CD4-positive, alpha-beta memory T cell (primary cell): Measurements from ENCODE around the gene SORCS2. TPM values are rescaled to one million over a fixed set of nuclear protein-coding genes. Genes with fewer than 3 reads are reported as not detected.

Experiments used
- CTCF ChIA-PET: fragments of 350-600 bp; sonication (Branson Sonifier 250); formaldehyde crosslinking; loops from one replicate; lab custom pipeline; 2021; ENCODE audit warnings: inconsistent platforms; ENCODE audit not compliant: partially characterized antibody; lab: Charles Lee
- POLR2A ChIA-PET: fragments of 350-600 bp; sonication (Branson Sonifier 250); formaldehyde crosslinking; loops from one replicate; lab custom pipeline; 2021; ENCODE audit not compliant: partially characterized antibody; lab: Charles Lee
- DNase-seq, 5 donors: peaks; one replicate each; pipeline versions ENCODE4 v3.0.0 to v3.0.0-alpha.2; 2020 to 2022; ENCODE audit warnings: mixed read lengths in 1 of 5
- H3K27ac ChIP-seq: one replicate; pipeline ENCODE4 v1.7.0; 2013; ENCODE audit warnings: low read depth, low read length
- H3K27me3 ChIP-seq: 2 replicates; pipeline ENCODE4 v1.7.0; 2013; ENCODE audit warnings: mild to moderate bottlenecking, low read length, moderate library complexity; ENCODE audit not compliant: insufficient read depth
- H3K36me3 ChIP-seq: 2 replicates; pipeline ENCODE4 v1.7.0; 2013; ENCODE audit warnings: mild to moderate bottlenecking, low read length, moderate library complexity; ENCODE audit not compliant: insufficient read depth
- H3K4me1 ChIP-seq: 2 replicates; pipeline ENCODE4 v1.7.0; 2013; ENCODE audit warnings: mild to moderate bottlenecking, low read length, moderate library complexity; ENCODE audit not compliant: insufficient read depth
- H3K4me3 ChIP-seq, 2 donors: one replicate each; pipeline ENCODE4 v1.7.0; 2013; ENCODE audit warnings: low read length in 2 of 2, mild to moderate bottlenecking in 1 of 2
- H3K9me3 ChIP-seq, 2 donors: one replicate each; pipeline ENCODE4 v1.7.0; 2013; ENCODE audit warnings: low read length in 2 of 2, control low read depth in 1 of 2; ENCODE audit not compliant: control insufficient read depth in 1 of 2
- H3K27ac Mint-ChIP-seq, 7 donors: one replicate each; pipeline ENCODE4 v1.8.0; 2020 to 2021; ENCODE audit warnings: mixed read lengths in 7 of 7, mild to moderate bottlenecking in 6 of 7, inconsistent platforms in 3 of 7, moderate library complexity in 3 of 7
- H3K27me3 Mint-ChIP-seq, 2 donors: one replicate each; pipeline ENCODE4 v1.8.0; 2020 to 2021; ENCODE audit warnings: mixed read lengths in 2 of 2
- H3K36me3 Mint-ChIP-seq, 2 donors: one replicate each; pipeline ENCODE4 v1.8.0; 2020 to 2021; ENCODE audit warnings: mixed read lengths in 2 of 2, inconsistent platforms in 1 of 2, mild to moderate bottlenecking in 1 of 2
- H3K4me1 Mint-ChIP-seq, 4 donors: one replicate each; pipeline ENCODE4 v1.8.0; 2020 to 2021; ENCODE audit warnings: mixed read lengths in 4 of 4, mild to moderate bottlenecking in 1 of 4
- H3K4me3 Mint-ChIP-seq, 8 donors: one replicate each; pipeline ENCODE4 v1.8.0; 2020 to 2021; ENCODE audit warnings: mixed read lengths in 8 of 8, mild to moderate bottlenecking in 7 of 8, moderate library complexity in 6 of 8, inconsistent platforms in 3 of 8
- H3K9me3 Mint-ChIP-seq, 8 donors: one replicate each; pipeline ENCODE4 v1.8.0; 2020 to 2021; ENCODE audit warnings: mixed read lengths in 8 of 8, mild to moderate bottlenecking in 5 of 8, inconsistent platforms in 3 of 8, moderate library complexity in 1 of 8
- intact Hi-C: fragments of 100-400 bp; cut with micrococcal nuclease; formaldehyde crosslinking; loops from one replicate; pipeline ENCODE4 v1.15.1; 2023
- polyA plus RNA-seq, 2 donors: library from polyadenylated mRNA; unstranded; fragments of 300-500 nt; fragmentation: Illumina TruSeq; gene quantifications; one replicate each; pipeline ENCODE4 v1.2.3, GENCODE V29; 2021
- total RNA-seq, 2 experiments: library from RNA; stranded (reverse); gene quantifications; one replicate each; pipeline ENCODE4 v1.2.3, GENCODE V29; 2021

SORCS2 gene
- total and polyA plus RNA-seq, 4 experiments from 2014 or later: not detected

GRCh38 chr4:7691061-7691460 is 498.7 kb downstream of the SORCS2 start:
- POLR2A ChIA-PET: no interaction called here
- H3K36me3 ChIP-seq: no peaks in the 10 kb centered on the region
- no peak for DNase-seq
- H3K9me3 ChIP-seq: no peaks in the 10 kb centered on the region
- no peaks in the 10 kb centered on the region for H3K36me3 Mint-ChIP-seq
- intact Hi-C loops: no loop called here
- H3K27ac ChIP-seq: no peak overlapping the region
- H3K4me1 Mint-ChIP-seq: peaks cover 0 to 2% (median 0%) of the 10 kb centered on the region in 4 donors
- no peak overlapping the region for H3K27ac Mint-ChIP-seq
- CTCF ChIA-PET: no interaction called here
- H3K9me3 Mint-ChIP-seq: peaks cover 0 to 2% (median 0%) of the 10 kb centered on the region in 8 donors
- H3K27me3 Mint-ChIP-seq: no peaks in the 10 kb centered on the region
- H3K4me3 ChIP-seq: no peak overlapping the region
- H3K4me1 ChIP-seq: no peaks in the 10 kb centered on the region
- H3K4me3 Mint-ChIP-seq: no peak overlapping the region
- no peaks in the 10 kb centered on the region for H3K27me3 ChIP-seq

DNA sequence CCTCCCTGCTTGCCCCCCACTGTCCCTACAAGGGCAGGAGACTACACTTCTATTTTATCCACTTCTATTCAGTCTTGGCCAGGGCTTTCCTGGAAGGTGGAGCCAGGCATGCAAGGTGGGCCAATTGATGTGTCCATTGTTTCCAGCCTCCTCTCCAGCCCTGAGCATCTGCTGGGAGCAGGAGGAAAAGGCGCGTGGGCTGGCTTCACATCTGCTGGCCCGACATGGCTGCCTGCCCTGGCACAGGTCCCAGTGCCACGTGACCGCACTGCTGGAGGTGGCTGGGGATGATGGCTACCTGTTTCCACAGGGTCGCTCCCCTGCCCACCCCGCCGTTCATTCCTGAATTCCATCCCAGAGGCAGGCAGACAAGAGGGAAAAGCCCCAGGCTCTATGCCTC is 499.6 kb downstream of the SORCS2 start:
- H3K27me3 Mint-ChIP-seq: no peaks in the 10 kb centered on the region
- intact Hi-C loops: no loop called here
- H3K36me3 Mint-ChIP-seq: no peaks in the 10 kb centered on the region
- no peak overlapping the region for H3K27ac Mint-ChIP-seq
- Histone ChIP-seq H3K4me1 (no peaks in the 10 kb centered on the region), H3K36me3 (no peaks in the 10 kb centered on the region), H3K27ac (no peak overlapping the region), H3K9me3 (no peaks in the 10 kb centered on the region), H3K27me3 (no peaks in the 10 kb centered on the region), H3K4me3 (no peak overlapping the region)
- peaks cover 0 to 2% (median 0%) of the 10 kb centered on the region in 8 donors for H3K9me3 Mint-ChIP-seq
- ChIA-PET CTCF (no interaction called here), POLR2A (no interaction called here)
- H3K4me3 Mint-ChIP-seq: no peak overlapping the region
- peaks cover 0 to 2% (median 0%) of the 10 kb centered on the region in 4 donors for H3K4me1 Mint-ChIP-seq
- DNase-seq: no peak

DNA sequence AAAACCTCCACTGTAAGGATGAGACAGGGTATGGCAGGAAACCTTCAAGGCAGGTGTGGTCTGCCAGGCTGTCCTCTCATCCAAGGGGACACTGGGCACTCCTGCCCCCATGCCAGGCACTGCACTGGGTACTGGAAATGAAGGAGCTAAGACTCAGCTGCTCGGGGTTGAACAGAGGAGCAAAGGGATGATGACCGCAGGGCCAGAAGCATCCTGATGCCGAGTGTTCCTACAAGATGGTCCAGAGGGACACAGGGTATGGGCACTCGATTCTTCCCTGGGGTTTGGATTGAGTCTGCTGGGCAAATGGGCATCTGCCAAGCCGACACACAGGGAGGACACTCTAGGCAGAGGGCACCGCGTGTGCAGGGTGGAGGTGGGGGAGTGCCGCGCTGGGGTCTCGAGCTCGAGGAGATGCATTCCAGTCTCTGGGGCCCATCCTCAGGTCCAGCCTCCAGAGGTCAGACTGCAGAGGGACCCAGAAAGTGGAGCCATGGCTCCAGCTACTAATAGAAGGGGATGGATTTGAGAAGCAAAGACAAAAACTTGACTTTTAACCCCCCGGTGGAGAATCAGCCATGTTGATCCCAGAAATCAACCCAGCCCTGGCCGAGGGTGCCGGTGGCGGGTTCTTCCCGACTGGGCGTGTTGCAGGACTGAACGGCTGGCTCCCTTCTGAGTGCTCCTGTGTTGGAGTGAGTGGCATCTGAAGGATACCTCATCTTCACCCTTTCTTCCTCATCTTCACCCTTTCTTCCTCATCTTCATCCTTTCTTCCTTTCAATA is 500.3 kb downstream of the SORCS2 start:
- peaks cover 0 to 2% (median 0%) of the 10 kb centered on the region in 8 donors for H3K9me3 Mint-ChIP-seq
- Histone ChIP-seq H3K4me3 (no peak overlapping the region), H3K27ac (no peak overlapping the region), H3K9me3 (no peaks in the 10 kb centered on the region), H3K4me1 (no peaks in the 10 kb centered on the region), H3K27me3 (no peaks in the 10 kb centered on the region), H3K36me3 (no peaks in the 10 kb centered on the region)
- H3K4me1 Mint-ChIP-seq: peaks cover 0 to 2% (median 0%) of the 10 kb centered on the region in 4 donors
- intact Hi-C loops: no loop called here
- ChIA-PET POLR2A (no interaction called here), CTCF (no interaction called here)
- no peaks in the 10 kb centered on the region for H3K36me3 Mint-ChIP-seq
- peaks cover 1 to 2% of the 10 kb centered on the region in 2 donors for H3K27me3 Mint-ChIP-seq
- no peak overlapping the region for H3K4me3 Mint-ChIP-seq
- H3K27ac Mint-ChIP-seq: no peak overlapping the region
- DNase-seq: no peak

GRCh38 chr4:7693237-7693608 is 500.9 kb downstream of the SORCS2 start:
- H3K27me3 Mint-ChIP-seq: peaks cover 1 to 2% of the 10 kb centered on the region in 2 donors
- CTCF ChIA-PET: no interaction called here
- H3K27ac ChIP-seq: no peak overlapping the region
- DNase-seq: no peak
- H3K27ac Mint-ChIP-seq: no peak overlapping the region
- H3K9me3 Mint-ChIP-seq: peaks cover 0 to 2% (median 0%) of the 10 kb centered on the region in 8 donors
- H3K36me3 ChIP-seq: no peaks in the 10 kb centered on the region
- no peak overlapping the region for H3K4me3 Mint-ChIP-seq
- no peak overlapping the region for H3K4me3 ChIP-seq
- H3K4me1 Mint-ChIP-seq: peaks cover 0 to 2% (median 0%) of the 10 kb centered on the region in 4 donors
- POLR2A ChIA-PET: no interaction called here
- H3K27me3 ChIP-seq: no peaks in the 10 kb centered on the region
- H3K36me3 Mint-ChIP-seq: no peaks in the 10 kb centered on the region
- H3K4me1 ChIP-seq: no peaks in the 10 kb centered on the region
- intact Hi-C loops: no loop called here
- H3K9me3 ChIP-seq: no peaks in the 10 kb centered on the region

DNA sequence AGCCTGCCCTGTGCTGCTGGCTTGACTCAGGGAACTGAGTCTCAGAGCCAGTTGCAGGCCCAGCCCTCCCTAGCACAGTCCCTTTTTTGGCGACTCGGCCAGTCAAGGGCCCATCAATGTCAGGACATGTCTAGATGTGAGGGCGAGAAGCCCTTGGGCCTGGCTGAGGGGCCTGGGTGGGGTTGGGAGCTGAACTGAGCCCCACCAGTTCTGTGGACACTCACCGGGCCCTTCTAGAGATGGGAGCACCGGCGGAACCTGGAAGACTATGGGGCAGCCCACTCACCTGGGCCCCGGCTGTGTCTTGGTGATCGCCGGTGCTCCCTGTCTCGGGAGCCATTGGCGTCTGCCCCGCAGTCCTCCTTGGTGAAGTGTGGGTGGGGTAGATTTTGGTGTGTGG is 501.4 kb downstream of the SORCS2 start:
- Mint-ChIP-seq H3K27me3 (peaks cover 5 to 6% of the 10 kb centered on the region in 2 donors), H3K4me1 (peaks cover 0 to 2% (median 0%) of the 10 kb centered on the region in 4 donors), H3K4me3 (no peak overlapping the region), H3K9me3 (peaks cover 0 to 2% (median 0%) of the 10 kb centered on the region in 8 donors), H3K36me3 (no peaks in the 10 kb centered on the region), H3K27ac (no peak overlapping the region)
- Histone ChIP-seq H3K27me3 (no peaks in the 10 kb centered on the region), H3K4me1 (no peaks in the 10 kb centered on the region), H3K4me3 (no peak overlapping the region), H3K27ac (no peak overlapping the region), H3K36me3 (no peaks in the 10 kb centered on the region), H3K9me3 (no peaks in the 10 kb centered on the region)
- intact Hi-C loops: no loop called here
- DNase-seq: no peak
- POLR2A ChIA-PET: no interaction called here
- CTCF ChIA-PET: no interaction called here

DNA sequence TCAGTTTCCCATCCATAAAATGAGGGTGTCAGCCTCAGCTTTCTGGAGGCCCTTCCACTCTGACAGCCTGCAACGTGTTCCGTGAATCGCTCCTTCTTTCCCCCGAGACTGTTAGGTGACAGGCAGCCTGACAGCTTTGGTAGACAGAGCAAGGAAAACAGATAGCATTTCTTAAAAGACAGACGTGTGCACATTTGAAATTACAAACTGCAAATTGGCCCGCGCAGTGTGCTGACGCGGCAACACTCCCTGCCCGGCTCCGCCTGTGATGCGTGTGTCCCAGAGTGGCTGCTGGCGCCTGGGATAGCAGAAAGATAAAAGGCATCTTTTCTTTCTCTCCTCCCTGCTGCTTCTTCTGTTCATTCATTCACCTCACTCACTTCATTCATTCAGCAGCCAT is 502.0 kb downstream of the SORCS2 start:
- DNase-seq: no peak
- Mint-ChIP-seq H3K27ac (no peak overlapping the region), H3K4me3 (no peak overlapping the region), H3K9me3 (peaks cover 0 to 2% (median 0%) of the 10 kb centered on the region in 8 donors), H3K4me1 (peaks cover 0 to 2% (median 0%) of the 10 kb centered on the region in 4 donors), H3K36me3 (no peaks in the 10 kb centered on the region), H3K27me3 (peaks cover 6 to 7% of the 10 kb centered on the region in 2 donors)
- no peaks in the 10 kb centered on the region for H3K27me3 ChIP-seq
- H3K4me3 ChIP-seq: no peak overlapping the region
- H3K9me3 ChIP-seq: no peaks in the 10 kb centered on the region
- intact Hi-C loops: no loop called here
- POLR2A ChIA-PET: no interaction called here
- H3K4me1 ChIP-seq: no peaks in the 10 kb centered on the region
- CTCF ChIA-PET: no interaction called here
- no peaks in the 10 kb centered on the region for H3K36me3 ChIP-seq
- no peak overlapping the region for H3K27ac ChIP-seq

DNA sequence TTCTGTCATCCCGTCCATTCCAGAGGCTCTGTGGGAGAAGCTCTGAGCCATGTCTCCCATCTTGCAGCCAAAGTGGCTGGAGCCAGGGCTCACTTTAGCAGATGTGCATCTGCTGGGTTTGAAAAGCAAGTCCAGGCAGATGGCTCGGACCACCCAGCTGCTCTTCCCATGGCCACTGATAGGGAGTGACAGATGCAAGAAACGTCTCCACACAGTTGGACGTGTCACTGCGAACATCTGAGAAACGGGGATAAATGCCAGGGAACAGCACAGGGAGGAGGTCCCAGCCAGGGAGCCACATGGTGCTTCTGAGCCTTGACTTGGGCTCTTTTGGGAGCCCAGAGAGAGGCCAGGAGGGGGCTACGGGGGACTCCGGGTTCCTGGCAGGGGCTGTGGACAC is 505.0 kb downstream of the SORCS2 start:
- Mint-ChIP-seq H3K36me3 (no peaks in the 10 kb centered on the region), H3K9me3 (peaks cover 0 to 2% (median 0%) of the 10 kb centered on the region in 8 donors), H3K27me3 (peaks cover 8 to 9% of the 10 kb centered on the region in 2 donors), H3K4me1 (peaks cover 0 to 2% (median 0%) of the 10 kb centered on the region in 4 donors), H3K4me3 (no peak overlapping the region), H3K27ac (no peak overlapping the region)
- Histone ChIP-seq H3K4me3 (no peak overlapping the region), H3K27ac (no peak overlapping the region), H3K27me3 (no peaks in the 10 kb centered on the region), H3K9me3 (no peaks in the 10 kb centered on the region), H3K4me1 (no peaks in the 10 kb centered on the region), H3K36me3 (no peaks in the 10 kb centered on the region)
- ChIA-PET CTCF (no interaction called here), POLR2A (no interaction called here)
- intact Hi-C loops: no loop called here
- DNase-seq: no peak
